Ectodermal cell (in vitro differentiated cells): ENCODE measurements around the gene KRT72.

Experiments used
- H3K27ac ChIP-seq: 2 replicates; pipeline ENCODE4 v1.7.0; 2013; ENCODE audit warnings: mild to moderate bottlenecking, low read depth, low read length; ENCODE audit not compliant: insufficient read depth, poor library complexity, severe bottlenecking
- H3K27me3 ChIP-seq: 2 replicates; pipeline ENCODE4 v1.7.0; 2013; ENCODE audit warnings: mild to moderate bottlenecking, low read length; ENCODE audit not compliant: insufficient read depth, control insufficient read depth, poor library complexity, severe bottlenecking
- H3K36me3 ChIP-seq: one replicate; pipeline ENCODE4 v1.7.0; 2013; ENCODE audit warnings: low read length; ENCODE audit not compliant: control insufficient read depth, insufficient read depth
- H3K4me1 ChIP-seq: one replicate; pipeline ENCODE4 v1.7.0; 2013; ENCODE audit warnings: low read length; ENCODE audit not compliant: control insufficient read depth, insufficient read depth
- H3K4me3 ChIP-seq: 2 replicates; pipeline ENCODE4 v1.7.0; 2013; ENCODE audit warnings: low read depth, low read length, control low read depth; ENCODE audit not compliant: insufficient read depth
- H3K9me3 ChIP-seq: 2 replicates; pipeline ENCODE4 v1.7.0; 2013; ENCODE audit warnings: mild to moderate bottlenecking, low read length, moderate library complexity; ENCODE audit not compliant: control insufficient read depth
- WGBS, 2 experiments: methylation state at CpG; one replicate each; pipeline ENCODE4 v1.1.7; 2013; ENCODE audit warnings: missing lambda C conversion rate in 2 of 2; 5-methylcytosine and 5-hydroxymethylcytosine counted together

The KRT72 gene

GRCh38 chr12:52615912-52616311, 14.6 kb upstream of the KRT72 start:
- Histone ChIP-seq H3K36me3 (no peaks in the 10 kb centered on the region), H3K4me1 (no peaks in the 10 kb centered on the region), H3K4me3 (no peak overlapping the region), H3K27ac (no peak overlapping the region), H3K27me3 (no peaks in the 10 kb centered on the region), H3K9me3 (no peaks in the 10 kb centered on the region)
- 94 to 96% methylated on average over 9 of the region's 9 CpGs for WGBS, 2 experiments

- Histone ChIP-seq H3K36me3 (no peaks in the 10 kb centered on the region), H3K27ac (no peak overlapping the region), H3K27me3 (no peaks in the 10 kb centered on the region), H3K9me3 (no peaks in the 10 kb centered on the region), H3K4me3 (no peak overlapping the region), H3K4me1 (no peaks in the 10 kb centered on the region)
- 86 to 93% methylated on average over 4 to 5 of the region's 6 CpGs for WGBS, 2 experiments
These were observed 14.1 kb upstream of the KRT72 start for GRCh38 chr12:52615208-52615868.

GRCh38 chr12:52614381-52615207, 13.3 kb upstream of the KRT72 start:
- Histone ChIP-seq H3K4me3 (no peak overlapping the region), H3K27ac (no peak overlapping the region), H3K36me3 (no peaks in the 10 kb centered on the region), H3K9me3 (no peaks in the 10 kb centered on the region), H3K4me1 (no peaks in the 10 kb centered on the region), H3K27me3 (no peaks in the 10 kb centered on the region)
- WGBS, 2 experiments = 88 to 92% methylated on average over 10 of the region's 10 CpGs

GRCh38 chr12:52613384-52614030, 12.2 kb upstream of the KRT72 start:
- no peaks in the 10 kb centered on the region for H3K9me3 ChIP-seq
- no peaks in the 10 kb centered on the region for H3K4me1 ChIP-seq
- WGBS, 2 experiments = 93 to 94% methylated on average over 9 of the region's 9 CpGs
- no peaks in the 10 kb centered on the region for H3K27me3 ChIP-seq
- H3K27ac ChIP-seq = no peak overlapping the region
- no peak overlapping the region for H3K4me3 ChIP-seq
- no peaks in the 10 kb centered on the region for H3K36me3 ChIP-seq

GRCh38 chr12:52612431-52613383, 11.4 kb upstream of the KRT72 start:
- no peaks in the 10 kb centered on the region for H3K27me3 ChIP-seq
- H3K9me3 ChIP-seq = no peaks in the 10 kb centered on the region
- WGBS, 2 experiments = 85 to 86% methylated on average over 5 of the region's 5 CpGs
- no peaks in the 10 kb centered on the region for H3K4me1 ChIP-seq
- H3K4me3 ChIP-seq = no peak overlapping the region
- H3K36me3 ChIP-seq = no peaks in the 10 kb centered on the region
- no peak overlapping the region for H3K27ac ChIP-seq

- H3K27ac ChIP-seq = no peak overlapping the region
These were observed 9.8 kb upstream of the KRT72 start for GRCh38 chr12:52611080-52611468.

GRCh38 chr12:52608826-52609630, 7.8 kb upstream of the KRT72 start:
- Histone ChIP-seq H3K4me1 (no peaks in the 10 kb centered on the region), H3K4me3 (no peak overlapping the region), H3K27ac (no peak overlapping the region), H3K9me3 (no peaks in the 10 kb centered on the region), H3K36me3 (no peaks in the 10 kb centered on the region), H3K27me3 (no peaks in the 10 kb centered on the region)
- WGBS, 2 experiments = 87 to 88% methylated on average over 8 of the region's 8 CpGs

More at GRCh38 chr12:52611080-52611468, 9.8 kb upstream of the KRT72 start:
- H3K4me3 ChIP-seq = no peak overlapping the region
- H3K36me3 ChIP-seq = no peaks in the 10 kb centered on the region
- WGBS, 2 experiments = 90 to 95% methylated on average over 6 of the region's 6 CpGs
- H3K4me1 ChIP-seq = no peaks in the 10 kb centered on the region
- no peaks in the 10 kb centered on the region for H3K27me3 ChIP-seq
- no peaks in the 10 kb centered on the region for H3K9me3 ChIP-seq

GRCh38 chr12:52608161-52608560, 6.9 kb upstream of the KRT72 start:
- no peaks in the 10 kb centered on the region for H3K4me1 ChIP-seq
- no peaks in the 10 kb centered on the region for H3K27me3 ChIP-seq
- H3K36me3 ChIP-seq = no peaks in the 10 kb centered on the region
- H3K4me3 ChIP-seq = no peak overlapping the region
- H3K27ac ChIP-seq = no peak overlapping the region
- H3K9me3 ChIP-seq = no peaks in the 10 kb centered on the region
- WGBS, 2 experiments = 88 to 89% methylated on average over 5 to 6 of the region's 6 CpGs

- Histone ChIP-seq H3K27me3 (no peaks in the 10 kb centered on the region), H3K4me1 (no peaks in the 10 kb centered on the region), H3K4me3 (no peak overlapping the region), H3K9me3 (no peaks in the 10 kb centered on the region), H3K36me3 (no peaks in the 10 kb centered on the region), H3K27ac (no peak overlapping the region)
- WGBS, 2 experiments = 76 to 81% methylated on average over 1 of the region's 1 CpG
These were observed 6.1 kb upstream of the KRT72 start for GRCh38 chr12:52607314-52607713.
